Uterus (tissue), 4 donors: Measurements from ENCODE around the gene PSPC1. TPM values are rescaled to one million over a fixed set of nuclear protein-coding genes. Genes with fewer than 3 reads are reported as not detected.

Source experiments
- DNase-seq, 2 donors: peaks; one replicate each; pipeline ENCODE4 v3.0.0-alpha.2; 2019 to 2020
- H3K27ac ChIP-seq, 2 donors: fragments of 200-600 bp; sonication (generic); 1 replicate in 1 of 2; 2 replicates in 1 of 2; pipeline ENCODE4 v1.5.1; 2016 to 2018
- H3K27me3 ChIP-seq, 2 donors: fragments of 200-600 bp; sonication (generic); one replicate each; pipeline ENCODE4 v1.5.1; 2018 to 2019; ENCODE audit warnings: control low read depth in 1 of 2
- H3K36me3 ChIP-seq, 2 donors: fragments of 200-600 bp; sonication (generic); one replicate each; pipeline ENCODE4 v1.5.1; 2019; ENCODE audit warnings: control low read depth in 1 of 2
- H3K4me1 ChIP-seq, 2 donors: fragments of 200-600 bp; sonication (generic); one replicate each; pipeline ENCODE4 v1.5.1; 2018 to 2019; ENCODE audit warnings: control low read depth in 1 of 2
- H3K4me3 ChIP-seq, 2 donors: fragments of 200-600 bp; sonication (generic); 1 replicate in 1 of 2; 2 replicates in 1 of 2; pipeline ENCODE4 v1.5.1; 2018 to 2019; ENCODE audit warnings: mild to moderate bottlenecking in 1 of 2
- H3K9me3 ChIP-seq, 2 donors: fragments of 200-600 bp; sonication (generic); one replicate each; pipeline ENCODE4 v1.5.1; 2019; ENCODE audit warnings: control low read depth in 1 of 2
- CTCF ChIP-seq, 4 experiments: fragments of 200-600 bp in 2 of 4; fragments of 450-650 bp in 2 of 4; sonication (generic) in 2 of 4; IDR thresholded peaks; one replicate each; pipeline ENCODE4 v1.5.1; 2016 to 2019; ENCODE audit warnings: antibody characterized with exemption in 4 of 4, mild to moderate bottlenecking in 2 of 4, moderate library complexity in 1 of 4
- POLR2A ChIP-seq, 2 donors: fragments of 450-650 bp; IDR thresholded peaks; one replicate each; pipeline ENCODE4 v1.6.1; 2016; ENCODE audit warnings: antibody characterized with exemption in 2 of 2, mild to moderate bottlenecking in 1 of 2, moderate library complexity in 1 of 2
- intact Hi-C: fragments of 100-400 bp; cut with DNase I; formaldehyde crosslinking; loops from one replicate; pipeline ENCODE4 v1.15.1; 2023; ENCODE audit warnings: low total_unique reads
- small RNA-seq: library from RNA; depleted of rRNA; stranded (forward); fragments of <200 nt; gene quantifications from one replicate; pipeline ENCODE3, GENCODE V24; 2016
- total RNA-seq, 4 donors: library from RNA; depleted of rRNA in 3 of 4; stranded (reverse); fragments of >200 nt in 3 of 4; gene quantifications; one replicate each; pipeline versions ENCODE4 v1.1.0 to v1.2.4, GENCODE V29; 2014 to 2023
- donor health status: DM: yes; HTN: yes; CAD: no.

The PSPC1 gene
- total RNA-seq, 4 donors from 2014 or later = 58.8 to 110 (median 75.5) TPM

GRCh38 chr13:19661561-19661960, 121.2 kb downstream of the PSPC1 start:
- H3K4me1 ChIP-seq = no peaks in the 10 kb centered on the region
- no peak overlapping the region for H3K27ac ChIP-seq
- no peak for DNase-seq
- H3K9me3 ChIP-seq = no peaks in the 10 kb centered on the region
- H3K27me3 ChIP-seq = no peaks in the 10 kb centered on the region
- H3K4me3 ChIP-seq = no peak overlapping the region
- H3K36me3 ChIP-seq = no peaks in the 10 kb centered on the region
- TF ChIP-seq POLR2A (IDR thresholded peaks at IDR 0.05) (no peak), CTCF (IDR thresholded peaks at IDR 0.05) (no peak)
- intact Hi-C loops = no loop called here

- Histone ChIP-seq H3K4me1 (no peaks in the 10 kb centered on the region), H3K27me3 (no peaks in the 10 kb centered on the region), H3K27ac (no peak overlapping the region), H3K9me3 (no peaks in the 10 kb centered on the region), H3K4me3 (no peak overlapping the region), H3K36me3 (no peaks in the 10 kb centered on the region)
- no peak for TF ChIP-seq POLR2A (IDR thresholded peaks at IDR 0.05)
- no peak for TF ChIP-seq CTCF (IDR thresholded peaks at IDR 0.05)
- intact Hi-C loops = no loop called here
- no peak for DNase-seq
Measured at GRCh38 chr13:19661126-19661525, 121.6 kb downstream of the PSPC1 start.

GRCh38 chr13:19658831-19659230, 123.9 kb downstream of the PSPC1 start:
- Histone ChIP-seq H3K36me3 (no peaks in the 10 kb centered on the region), H3K4me3 (no peak overlapping the region), H3K4me1 (no peaks in the 10 kb centered on the region), H3K9me3 (no peaks in the 10 kb centered on the region), H3K27ac (no peak overlapping the region), H3K27me3 (no peaks in the 10 kb centered on the region)
- intact Hi-C loops = no loop called here
- TF ChIP-seq POLR2A (IDR thresholded peaks at IDR 0.05) (no peak), CTCF (IDR thresholded peaks at IDR 0.05) (no peak)
- no peak for DNase-seq

- H3K9me3 ChIP-seq = no peaks in the 10 kb centered on the region
- DNase-seq = no peak
- H3K36me3 ChIP-seq = no peaks in the 10 kb centered on the region
- H3K4me1 ChIP-seq = no peaks in the 10 kb centered on the region
- no peaks in the 10 kb centered on the region for H3K27me3 ChIP-seq
- no peak overlapping the region for H3K4me3 ChIP-seq
- H3K27ac ChIP-seq = no peak overlapping the region
- intact Hi-C loops = no loop called here
- TF ChIP-seq POLR2A (IDR thresholded peaks at IDR 0.05) (no peak), CTCF (IDR thresholded peaks at IDR 0.05) (no peak)
Measured at GRCh38 chr13:19657872-19658591, 124.7 kb downstream of the PSPC1 start.

Small RNA genes within 50 kb of the gene (small RNA-seq; reads per million reads assigned to genes)
- gene RN7SL166P = 0.18 reads per million

Other genes with a start within 250 kb of the PSPC1 start
- gene TPTE2, start 221.4 kb downstream of the PSPC1 start, total RNA-seq = under 1 TPM in 1 of 4 donors, not detected in 3; 0.43 TPM
- gene MPHOSPH8, start 149.3 kb downstream of the PSPC1 start, total RNA-seq = 10 to 100 TPM; 17.4 to 65.3 (median 42.2) TPM
- 10 to 100 TPM in 3 of 4 donors, 1 to 10 TPM in 1; 6.7 to 39.5 (median 25.4) TPM for gene ZMYM5, start 80.7 kb upstream of the PSPC1 start, total RNA-seq
- gene ZMYM2, start 175.8 kb upstream of the PSPC1 start, total RNA-seq = 100 to 1,000 TPM in 2 of 4 donors, 10 to 100 TPM in 2; 54.7 to 175 (median 98.3) TPM